BLaER1 (cell line): ENCODE data around the gene AKT3.
"Not testable (repeated sequence)": the region's sequence is repeated elsewhere in the genome, so short reads cannot be mapped to it uniquely, and the experiment has no call there.

Source experiments
- H3K27ac ChIP-seq: shearing (Covaris generic); formaldehyde crosslinking; 2 replicates; pipeline ENCODE4 v1.8.1; 2022
- H3K27me3 ChIP-seq: shearing (Covaris generic); formaldehyde crosslinking; 2 replicates; pipeline ENCODE4 v1.8.1; 2022
- H3K36me3 ChIP-seq: shearing (Covaris generic); formaldehyde crosslinking; 2 replicates; pipeline ENCODE4 v1.8.1; 2022
- H3K4me1 ChIP-seq: shearing (Covaris generic); formaldehyde crosslinking; 2 replicates; pipeline ENCODE4 v1.8.1; 2022
- H3K4me2 ChIP-seq: shearing (Covaris generic); formaldehyde crosslinking; 2 replicates; pipeline ENCODE4 v1.8.1; 2022
- H3K4me3 ChIP-seq: shearing (Covaris generic); formaldehyde crosslinking; 2 replicates; pipeline ENCODE4 v1.8.1; 2022
- H3K9ac ChIP-seq: shearing (Covaris generic); formaldehyde crosslinking; 2 replicates; pipeline ENCODE4 v1.8.1; 2022
- H3K9me3 ChIP-seq: shearing (Covaris generic); formaldehyde crosslinking; 2 replicates; pipeline ENCODE4 v1.8.1; 2022
- H4K20me1 ChIP-seq: shearing (Covaris generic); formaldehyde crosslinking; 2 replicates; pipeline ENCODE4 v1.8.1; 2022
- Cebpa-rat ChIP-seq: shearing (Covaris generic); IDR thresholded peaks from 2 replicates; pipeline ENCODE4 v1.8.1; 2022

AKT3 gene

GRCh38 chr1:243657793-243658192, 192.2 kb downstream of the AKT3 start:
- Histone ChIP-seq H3K4me3 (no peak overlapping the region), H3K27ac (no peak overlapping the region), H3K36me3 (peaks cover 11% of the 10 kb centered on the region; the same call in 1 of the 2 replicates), H3K9me3 (no peaks in the 10 kb centered on the region), H3K4me2 (no peak overlapping the region), H3K27me3 (no peaks in the 10 kb centered on the region), H3K9ac (no peak overlapping the region), H3K4me1 (no peaks in the 10 kb centered on the region), H4K20me1 (no peaks in the 10 kb centered on the region)
- no peak for TF ChIP-seq Cebpa-rat

- H3K9ac ChIP-seq, H3K4me3 ChIP-seq, H3K27ac ChIP-seq, H4K20me1 ChIP-seq, H3K4me2 ChIP-seq, H3K4me1 ChIP-seq, H3K27me3 ChIP-seq: not testable (repeated sequence)
- Histone ChIP-seq H3K36me3 (peaks cover 30% of the 10 kb centered on the region), H3K9me3 (peaks cover 26% of the 10 kb centered on the region)
Observed at GRCh38 chr1:243649530-243649929, 200.5 kb downstream of the AKT3 start.

- TF ChIP-seq Cebpa-rat: no peak
- no peaks in the 10 kb centered on the region for H3K27me3 ChIP-seq
- no peaks in the 10 kb centered on the region for H3K4me1 ChIP-seq
- peaks cover 22% of the 10 kb centered on the region for H3K9me3 ChIP-seq
- no peak overlapping the region for H3K9ac ChIP-seq
- no peak overlapping the region for H3K27ac ChIP-seq
- H3K4me2 ChIP-seq: no peak overlapping the region
- H3K36me3 ChIP-seq: peaks cover 22% of the 10 kb centered on the region
- no peak overlapping the region for H3K4me3 ChIP-seq
- H4K20me1 ChIP-seq: no peaks in the 10 kb centered on the region
Observed at GRCh38 chr1:243646841-243647240, 203.2 kb downstream of the AKT3 start.

- Histone ChIP-seq H3K36me3 (peaks cover 29% of the 10 kb centered on the region), H3K27ac (no peak overlapping the region), H4K20me1 (no peaks in the 10 kb centered on the region), H3K4me1 (no peaks in the 10 kb centered on the region), H3K27me3 (no peaks in the 10 kb centered on the region), H3K4me2 (no peak overlapping the region), H3K9ac (no peak overlapping the region), H3K9me3 (peaks cover 20% of the 10 kb centered on the region), H3K4me3 (no peak overlapping the region)
- no peak for TF ChIP-seq Cebpa-rat
Observed at GRCh38 chr1:243645281-243645680, 204.8 kb downstream of the AKT3 start.

GRCh38 chr1:243642936-243643335, 207.1 kb downstream of the AKT3 start:
- H3K4me2 ChIP-seq: no peak overlapping the region
- no peak for TF ChIP-seq Cebpa-rat
- H3K9me3 ChIP-seq: peaks cover 29% of the 10 kb centered on the region
- no peaks in the 10 kb centered on the region for H4K20me1 ChIP-seq
- H3K4me3 ChIP-seq: no peak overlapping the region
- no peaks in the 10 kb centered on the region for H3K4me1 ChIP-seq
- H3K27me3 ChIP-seq: no peaks in the 10 kb centered on the region
- peaks cover 37% of the 10 kb centered on the region for H3K36me3 ChIP-seq
- no peak overlapping the region for H3K9ac ChIP-seq
- H3K27ac ChIP-seq: no peak overlapping the region

- Histone ChIP-seq H3K27ac (no peak overlapping the region), H3K9ac (no peak overlapping the region), H3K27me3 (no peaks in the 10 kb centered on the region), H3K4me3 (no peak overlapping the region), H3K4me1 (no peaks in the 10 kb centered on the region), H4K20me1 (no peaks in the 10 kb centered on the region), H3K4me2 (no peak overlapping the region), H3K36me3 (peaks cover 21% of the 10 kb centered on the region), H3K9me3 (peaks cover 20% of the 10 kb centered on the region)
- no peak for TF ChIP-seq Cebpa-rat
Observed at GRCh38 chr1:243639027-243639658, 210.9 kb downstream of the AKT3 start.

- no peaks in the 10 kb centered on the region for H3K27me3 ChIP-seq
- H3K4me3 ChIP-seq: no peak overlapping the region
- peaks cover 24% of the 10 kb centered on the region for H3K36me3 ChIP-seq
- H3K4me1 ChIP-seq: no peaks in the 10 kb centered on the region
- H3K27ac ChIP-seq: no peak overlapping the region
- H3K9ac ChIP-seq: no peak overlapping the region
- TF ChIP-seq Cebpa-rat: no peak
- H4K20me1 ChIP-seq: no peaks in the 10 kb centered on the region
- H3K9me3 ChIP-seq: peaks cover 20% of the 10 kb centered on the region
- H3K4me2 ChIP-seq: no peak overlapping the region
Observed at GRCh38 chr1:243638186-243638585, 211.9 kb downstream of the AKT3 start.

- no peak for TF ChIP-seq Cebpa-rat
- Histone ChIP-seq H3K4me1 (no peaks in the 10 kb centered on the region), H4K20me1 (no peaks in the 10 kb centered on the region), H3K9ac (no peak overlapping the region), H3K27ac (no peak overlapping the region), H3K9me3 (peaks cover 20% of the 10 kb centered on the region), H3K27me3 (no peaks in the 10 kb centered on the region), H3K36me3 (peaks cover 63% of the 10 kb centered on the region), H3K4me2 (no peak overlapping the region), H3K4me3 (no peak overlapping the region)
Observed at GRCh38 chr1:243628476-243628907, 221.6 kb downstream of the AKT3 start.

GRCh38 chr1:243623841-243624240, 226.2 kb downstream of the AKT3 start:
- Histone ChIP-seq H3K4me2 (no peak overlapping the region), H3K9me3 (peaks cover 30% of the 10 kb centered on the region), H4K20me1 (no peaks in the 10 kb centered on the region), H3K36me3 (peaks cover 63% of the 10 kb centered on the region), H3K9ac (no peak overlapping the region), H3K4me3 (no peak overlapping the region), H3K27me3 (no peaks in the 10 kb centered on the region), H3K4me1 (no peaks in the 10 kb centered on the region), H3K27ac (no peak overlapping the region)
- TF ChIP-seq Cebpa-rat: no peak

GRCh38 chr1:243621973-243622372, 228.1 kb downstream of the AKT3 start:
- H3K4me2 ChIP-seq: no peak overlapping the region
- H4K20me1 ChIP-seq: no peaks in the 10 kb centered on the region
- no peak overlapping the region for H3K9ac ChIP-seq
- H3K36me3 ChIP-seq: peaks cover 49% of the 10 kb centered on the region
- no peaks in the 10 kb centered on the region for H3K4me1 ChIP-seq
- no peak for TF ChIP-seq Cebpa-rat
- H3K9me3 ChIP-seq: peaks cover 30% of the 10 kb centered on the region
- no peak overlapping the region for H3K27ac ChIP-seq
- no peaks in the 10 kb centered on the region for H3K27me3 ChIP-seq
- H3K4me3 ChIP-seq: no peak overlapping the region

GRCh38 chr1:243620096-243620495, 229.9 kb downstream of the AKT3 start:
- peaks cover 26% of the 10 kb centered on the region for H3K9me3 ChIP-seq
- no peak overlapping the region for H3K27ac ChIP-seq
- no peak overlapping the region for H3K4me2 ChIP-seq
- no peaks in the 10 kb centered on the region for H3K27me3 ChIP-seq
- H3K9ac ChIP-seq: no peak overlapping the region
- no peak for TF ChIP-seq Cebpa-rat
- H3K4me1 ChIP-seq: no peaks in the 10 kb centered on the region
- H3K4me3 ChIP-seq: no peak overlapping the region
- peaks cover 35% of the 10 kb centered on the region for H3K36me3 ChIP-seq
- no peaks in the 10 kb centered on the region for H4K20me1 ChIP-seq
